ENCODE results near the gene ATP5IF1. TPM values are rescaled to one million over a fixed set of nuclear protein-coding genes. Genes with fewer than 3 reads are reported as not detected.

The ATP5IF1 gene
- total RNA-seq, 1 donor from 2014 or later: 130 TPM

DNA sequence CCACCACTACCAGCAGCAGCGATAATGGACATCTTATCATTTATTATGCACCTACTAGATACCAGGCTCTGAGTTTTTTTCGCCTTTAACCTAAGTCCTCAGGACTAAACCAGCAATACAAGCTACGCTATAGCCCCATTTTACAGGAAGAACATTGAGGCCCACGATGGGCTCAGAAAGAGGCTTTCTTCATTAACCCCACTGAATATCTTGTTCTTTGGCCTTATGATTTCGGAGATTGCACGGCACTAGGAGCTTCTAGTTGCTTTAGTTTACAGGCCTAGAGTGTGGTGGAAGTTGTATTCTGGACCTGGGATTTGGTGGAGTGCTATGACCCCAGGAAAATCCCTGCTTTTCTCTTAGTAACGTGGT is 24.9 kb downstream of the ATP5IF1 start:
- no peaks in the 10 kb centered on the region for H3K36me3 Mint-ChIP-seq (ENCODE audit: insufficient read depth)
- peaks cover 27% of the 10 kb centered on the region for H3K4me1 Mint-ChIP-seq (ENCODE audit: low read depth)
- TF ChIP-seq, protein P1, sequence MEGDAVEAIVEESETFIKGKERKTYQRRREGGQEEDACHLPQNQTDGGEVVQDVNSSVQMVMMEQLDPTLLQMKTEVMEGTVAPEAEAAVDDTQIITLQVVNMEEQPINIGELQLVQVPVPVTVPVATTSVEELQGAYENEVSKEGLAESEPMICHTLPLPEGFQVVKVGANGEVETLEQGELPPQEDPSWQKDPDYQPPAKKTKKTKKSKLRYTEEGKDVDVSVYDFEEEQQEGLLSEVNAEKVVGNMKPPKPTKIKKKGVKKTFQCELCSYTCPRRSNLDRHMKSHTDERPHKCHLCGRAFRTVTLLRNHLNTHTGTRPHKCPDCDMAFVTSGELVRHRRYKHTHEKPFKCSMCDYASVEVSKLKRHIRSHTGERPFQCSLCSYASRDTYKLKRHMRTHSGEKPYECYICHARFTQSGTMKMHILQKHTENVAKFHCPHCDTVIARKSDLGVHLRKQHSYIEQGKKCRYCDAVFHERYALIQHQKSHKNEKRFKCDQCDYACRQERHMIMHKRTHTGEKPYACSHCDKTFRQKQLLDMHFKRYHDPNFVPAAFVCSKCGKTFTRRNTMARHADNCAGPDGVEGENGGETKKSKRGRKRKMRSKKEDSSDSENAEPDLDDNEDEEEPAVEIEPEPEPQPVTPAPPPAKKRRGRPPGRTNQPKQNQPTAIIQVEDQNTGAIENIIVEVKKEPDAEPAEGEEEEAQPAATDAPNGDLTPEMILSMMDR (IDR thresholded peaks at IDR 0.05; ENCODE audit: unreplicated experiment): no peak
- H3K9me3 Mint-ChIP-seq (ENCODE audit: low read depth): no peaks in the 10 kb centered on the region
- H3K27ac Mint-ChIP-seq: peak overlapping the region; percentile 22
- DNase-seq (ENCODE audit: low spot score, unreplicated experiment): no peak
- H3K4me3 Mint-ChIP-seq (ENCODE audit: low read depth): peak overlapping the region; percentile 71
- peaks cover 5% of the 10 kb centered on the region for H3K27me3 Mint-ChIP-seq

DNA sequence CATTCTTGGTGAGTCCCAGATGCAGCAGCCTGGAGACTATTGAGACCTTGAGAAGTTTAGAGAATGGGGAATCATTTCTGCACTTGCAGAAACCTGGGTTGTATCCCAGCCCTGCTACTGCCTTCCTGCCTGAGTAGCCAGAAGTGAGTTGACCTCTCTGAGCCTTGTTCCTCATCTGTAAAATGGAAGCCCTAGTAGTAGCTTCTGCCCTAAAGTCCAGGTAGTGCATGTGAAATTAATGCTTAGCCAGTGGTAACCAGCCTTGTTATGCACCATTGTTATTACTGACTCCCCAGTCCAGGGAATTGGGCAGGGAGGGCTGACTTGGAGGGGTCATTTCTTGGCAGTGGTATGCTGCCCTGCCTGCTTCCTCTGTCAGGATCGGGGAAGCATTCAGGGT is 29.0 kb downstream of the ATP5IF1 start:
- H3K27me3 Mint-ChIP-seq: no peaks in the 10 kb centered on the region
- no peak overlapping the region for H3K27ac Mint-ChIP-seq
- DNase-seq (ENCODE audit: low spot score, unreplicated experiment): no peak
- H3K9me3 Mint-ChIP-seq (ENCODE audit: low read depth): no peaks in the 10 kb centered on the region
- peaks cover 42% of the 10 kb centered on the region for H3K4me1 Mint-ChIP-seq (ENCODE audit: low read depth)
- H3K36me3 Mint-ChIP-seq (ENCODE audit: insufficient read depth): peaks cover 4% of the 10 kb centered on the region
- H3K4me3 Mint-ChIP-seq (ENCODE audit: low read depth): no peak overlapping the region
- TF ChIP-seq, protein P1 (IDR thresholded peaks at IDR 0.05; ENCODE audit: unreplicated experiment): no peak

DNA sequence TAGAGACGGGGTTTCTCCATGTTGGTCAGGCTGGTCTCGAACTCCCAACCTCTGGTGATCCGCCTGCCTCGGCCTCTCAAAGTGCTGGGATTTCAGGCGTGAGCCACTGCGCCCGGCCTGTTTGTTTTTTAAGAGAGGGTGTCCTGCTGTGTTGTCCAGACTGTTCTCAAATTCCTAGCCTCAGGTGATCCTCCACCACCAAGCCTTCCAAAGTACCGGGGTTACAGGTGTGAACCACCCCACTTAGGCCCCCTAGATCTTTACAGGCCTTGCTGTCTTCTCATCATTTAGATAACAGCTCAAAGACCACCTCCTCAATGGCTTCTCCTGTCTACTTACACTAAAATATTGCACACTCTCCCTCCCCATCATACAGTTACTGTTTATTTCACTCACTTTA is 29.7 kb downstream of the ATP5IF1 start:
- H3K4me1 Mint-ChIP-seq (ENCODE audit: low read depth): peaks cover 42% of the 10 kb centered on the region
- no peaks in the 10 kb centered on the region for H3K9me3 Mint-ChIP-seq (ENCODE audit: low read depth)
- H3K27me3 Mint-ChIP-seq: no peaks in the 10 kb centered on the region
- H3K4me3 Mint-ChIP-seq (ENCODE audit: low read depth): no peak overlapping the region
- H3K36me3 Mint-ChIP-seq (ENCODE audit: insufficient read depth): peaks cover 4% of the 10 kb centered on the region
- peak overlapping the region; percentile 9 for H3K27ac Mint-ChIP-seq
- DNase-seq (ENCODE audit: low spot score, unreplicated experiment): no peak
- TF ChIP-seq, protein P1 (IDR thresholded peaks at IDR 0.05; ENCODE audit: unreplicated experiment): no peak

DNA sequence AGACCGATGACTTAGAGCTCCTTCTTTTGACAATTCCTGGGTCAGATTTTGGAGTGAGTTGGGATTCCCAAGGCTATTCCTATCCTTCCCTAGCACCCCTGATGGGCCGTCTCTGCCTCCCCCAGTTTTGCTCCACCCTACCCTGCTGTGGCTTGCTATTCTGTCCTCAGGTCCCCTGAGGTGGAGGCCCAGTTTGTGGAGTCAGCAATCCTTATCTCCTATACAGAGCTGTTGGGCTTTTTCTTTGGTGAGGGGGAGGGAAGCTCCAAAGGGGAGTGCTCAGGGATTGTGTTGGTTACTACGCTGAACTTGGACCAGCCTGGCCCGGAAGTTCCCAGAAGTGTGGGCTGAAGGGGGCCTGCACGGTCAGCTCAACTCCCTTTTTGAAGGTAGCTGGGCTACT is 31.0 kb downstream of the ATP5IF1 start:
- TF ChIP-seq, protein P1 (IDR thresholded peaks at IDR 0.05; ENCODE audit: unreplicated experiment): no peak
- H3K4me1 Mint-ChIP-seq (ENCODE audit: low read depth): peaks cover 32% of the 10 kb centered on the region
- peak overlapping the region; percentile 73 for H3K27ac Mint-ChIP-seq
- H3K36me3 Mint-ChIP-seq (ENCODE audit: insufficient read depth): peaks cover 7% of the 10 kb centered on the region
- H3K27me3 Mint-ChIP-seq: no peaks in the 10 kb centered on the region
- DNase-seq (ENCODE audit: low spot score, unreplicated experiment): no peak
- H3K9me3 Mint-ChIP-seq (ENCODE audit: low read depth): no peaks in the 10 kb centered on the region
- no peak overlapping the region for H3K4me3 Mint-ChIP-seq (ENCODE audit: low read depth)

DNA sequence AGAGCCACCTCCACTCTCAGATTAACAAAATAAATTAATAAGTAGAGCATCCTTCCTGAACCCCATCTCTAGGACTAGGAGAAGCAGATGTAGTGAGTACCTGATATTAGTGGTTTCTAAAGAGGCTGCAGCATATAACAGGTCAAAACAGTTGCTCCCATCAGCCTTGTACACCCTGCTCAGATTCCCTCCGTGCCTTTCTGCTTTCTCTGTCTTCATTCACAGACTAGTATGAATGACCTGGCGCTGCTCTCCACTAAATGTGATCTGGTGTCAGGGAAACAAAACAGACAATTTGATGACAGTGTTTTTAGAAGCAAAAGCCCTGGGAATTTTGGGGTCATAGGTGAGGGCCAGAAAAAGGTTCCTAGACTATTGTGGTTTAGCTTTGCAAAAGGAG is 31.7 kb downstream of the ATP5IF1 start:
- no peak overlapping the region for H3K4me3 Mint-ChIP-seq (ENCODE audit: low read depth)
- peak overlapping the region; percentile 39 for H3K27ac Mint-ChIP-seq
- H3K36me3 Mint-ChIP-seq (ENCODE audit: insufficient read depth): peaks cover 7% of the 10 kb centered on the region
- H3K9me3 Mint-ChIP-seq (ENCODE audit: low read depth): no peaks in the 10 kb centered on the region
- TF ChIP-seq, protein P1 (IDR thresholded peaks at IDR 0.05; ENCODE audit: unreplicated experiment): no peak
- peaks cover 32% of the 10 kb centered on the region for H3K4me1 Mint-ChIP-seq (ENCODE audit: low read depth)
- no peaks in the 10 kb centered on the region for H3K27me3 Mint-ChIP-seq
- DNase-seq (ENCODE audit: low spot score, unreplicated experiment): no peak

Data from progenitor cell of endocrine pancreas (in vitro differentiated cells).